OCI-LY1 (cell line): ENCODE data around the gene PTCHD1.

Experiments
- H2AFZ ChIP-seq: fragments of 200-600 bp; sonication (generic), shearing (Covaris generic); 2 replicates; pipeline ENCODE4 v1.6.0; 2014; ENCODE audit warnings: antibody characterized with exemption, mild to moderate bottlenecking, low read length
- H3F3A ChIP-seq: fragments of 200-600 bp; sonication (generic), shearing (Covaris generic); 2 replicates; pipeline ENCODE4 v1.6.0; 2014; ENCODE audit warnings: mild to moderate bottlenecking, antibody characterized with exemption, low read length, moderate library complexity; ENCODE audit not compliant: insufficient read depth
- H3K27ac ChIP-seq: fragments of 200-600 bp; sonication (generic); 2 replicates; pipeline ENCODE4 v1.5.1; 2014; ENCODE audit warnings: low read length, mixed run types, mild to moderate bottlenecking, low read depth; ENCODE audit not compliant: poor library complexity, severe bottlenecking
- H3K27me3 ChIP-seq: fragments of 200-600 bp; sonication (generic); 2 replicates; pipeline ENCODE4 v1.6.0; 2014; ENCODE audit warnings: antibody characterized with exemption, mild to moderate bottlenecking, low read length, moderate library complexity; ENCODE audit not compliant: insufficient read depth
- H3K36me3 ChIP-seq: fragments of 200-600 bp; sonication (generic); 2 replicates; pipeline ENCODE4 v1.6.1; 2014; ENCODE audit warnings: mild to moderate bottlenecking, antibody characterized with exemption, low read length, moderate library complexity, mixed read lengths; ENCODE audit not compliant: insufficient read depth
- H3K4me1 ChIP-seq: fragments of 200-600 bp; sonication (generic); 2 replicates; pipeline ENCODE4 v1.5.1; 2014; ENCODE audit warnings: mild to moderate bottlenecking, low read length, moderate library complexity; ENCODE audit not compliant: insufficient read depth, severe bottlenecking
- H3K4me2 ChIP-seq: fragments of 200-600 bp; sonication (generic), shearing (Covaris generic); 2 replicates; pipeline ENCODE4 v1.6.1; 2014; ENCODE audit warnings: low read length
- H3K4me3 ChIP-seq: fragments of 200-600 bp; sonication (generic); 2 replicates; pipeline ENCODE4 v1.5.1; 2014; ENCODE audit warnings: low read length, low read depth, mild to moderate bottlenecking, mixed read lengths; ENCODE audit not compliant: poor library complexity, severe bottlenecking
- H3K79me2 ChIP-seq: fragments of 200-600 bp; shearing (Covaris generic); 2 replicates; pipeline ENCODE4 v1.6.1; 2016; ENCODE audit warnings: mixed run types, low read length, mixed read lengths; ENCODE audit not compliant: insufficient read depth
- H3K9ac ChIP-seq: fragments of 200-600 bp; sonication (generic), shearing (Covaris generic); 2 replicates; pipeline ENCODE4 v1.6.1; 2014; ENCODE audit warnings: mild to moderate bottlenecking, low read length, mixed read lengths
- H3K9me2 ChIP-seq: fragments of 200-600 bp; sonication (generic), shearing (Covaris generic); 2 replicates; pipeline ENCODE4 v1.6.1; 2014; ENCODE audit warnings: low read depth, mild to moderate bottlenecking, low read length, mixed read lengths
- H3K9me3 ChIP-seq: fragments of 200-600 bp; shearing (Covaris generic); 2 replicates; pipeline ENCODE4 v1.6.1; 2014; ENCODE audit warnings: low read length, mixed read lengths
- H4K20me1 ChIP-seq: fragments of 200-600 bp; sonication (generic), shearing (Covaris generic); 2 replicates; pipeline ENCODE4 v1.6.0; 2016; ENCODE audit warnings: mild to moderate bottlenecking, low read length; ENCODE audit not compliant: insufficient read depth
- CTCF ChIP-seq: fragments of 200-600 bp; sonication (generic), shearing (Covaris generic); IDR thresholded peaks from 2 replicates; pipeline ENCODE4 v1.5.1; 2017; ENCODE audit warnings: mild to moderate bottlenecking, antibody characterized with exemption, low read length, moderate library complexity, mixed read lengths
- EZH2 ChIP-seq: fragments of 200-600 bp; sonication (generic), shearing (Covaris generic); IDR thresholded peaks from 2 replicates; pipeline ENCODE4 v1.8.0; 2017; ENCODE audit warnings: borderline replicate concordance, mixed run types, mild to moderate bottlenecking, antibody characterized with exemption, low read length, moderate library complexity, mixed read lengths

The PTCHD1 gene

GRCh38 chrX:23338334-23338733 lies 3.7 kb downstream of the PTCHD1 start:
- Histone ChIP-seq H3K36me3 (no peaks in the 10 kb centered on the region), H3K4me3 (no peak overlapping the region), H3K4me2 (no peak overlapping the region)

DNA sequence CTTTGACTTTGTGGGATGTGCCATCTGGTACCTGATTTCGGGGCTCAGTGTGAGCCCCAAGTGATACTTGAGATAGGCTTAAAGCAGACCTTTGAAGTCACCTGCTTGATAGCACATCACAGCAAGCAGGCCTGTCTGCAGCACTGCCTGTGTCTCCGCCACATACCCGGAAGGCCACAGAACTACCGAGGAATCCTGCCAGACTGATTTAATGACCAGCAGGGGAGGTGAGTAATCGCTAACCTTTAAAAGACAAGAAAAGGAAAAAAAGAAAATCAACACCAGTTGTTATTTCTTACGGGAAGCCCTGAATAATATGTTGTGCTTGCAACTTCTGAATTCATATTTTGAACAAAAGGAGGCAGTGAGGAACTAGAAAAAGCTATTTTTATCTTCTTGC lies 6.8 kb downstream of the PTCHD1 start:
- H2AFZ ChIP-seq: no peak overlapping the region
- H3K4me3 ChIP-seq: no peak overlapping the region
- no peaks in the 10 kb centered on the region for H3K36me3 ChIP-seq
- no peak for TF ChIP-seq EZH2
- no peak for TF ChIP-seq CTCF
- H3K4me1 ChIP-seq: no peaks in the 10 kb centered on the region
- H3K4me2 ChIP-seq: no peak overlapping the region
- H3K9me2 ChIP-seq: no peaks in the 10 kb centered on the region
- no peak overlapping the region for H3K27ac ChIP-seq
- no peaks in the 10 kb centered on the region for H4K20me1 ChIP-seq
- no peak overlapping the region for H3K9ac ChIP-seq
- H3F3A ChIP-seq: no peaks in the 10 kb centered on the region
- H3K9me3 ChIP-seq: no peaks in the 10 kb centered on the region
- no peaks in the 10 kb centered on the region for H3K79me2 ChIP-seq
- no peaks in the 10 kb centered on the region for H3K27me3 ChIP-seq

More at GRCh38 chrX:23338334-23338733, 3.7 kb downstream of the PTCHD1 start:
- no peak overlapping the region for H3K27ac ChIP-seq
- H3F3A ChIP-seq: no peaks in the 10 kb centered on the region
- no peaks in the 10 kb centered on the region for H3K27me3 ChIP-seq
- no peaks in the 10 kb centered on the region for H3K9me2 ChIP-seq
- H2AFZ ChIP-seq: no peak overlapping the region
- no peaks in the 10 kb centered on the region for H3K9me3 ChIP-seq
- H3K79me2 ChIP-seq: no peaks in the 10 kb centered on the region
- H3K9ac ChIP-seq: no peak overlapping the region
- no peaks in the 10 kb centered on the region for H3K4me1 ChIP-seq
- TF ChIP-seq CTCF (no peak), EZH2 (no peak)
- H4K20me1 ChIP-seq: no peaks in the 10 kb centered on the region

GRCh38 chrX:23344238-23344903 lies 9.7 kb downstream of the PTCHD1 start:
- Histone ChIP-seq H3F3A (no peaks in the 10 kb centered on the region), H4K20me1 (no peaks in the 10 kb centered on the region), H3K4me2 (no peak overlapping the region), H3K79me2 (no peaks in the 10 kb centered on the region), H3K9me3 (no peaks in the 10 kb centered on the region), H3K27me3 (no peaks in the 10 kb centered on the region), H3K9me2 (no peaks in the 10 kb centered on the region), H3K9ac (no peak overlapping the region), H3K27ac (no peak overlapping the region), H3K4me3 (no peak overlapping the region), H3K36me3 (no peaks in the 10 kb centered on the region), H2AFZ (no peak overlapping the region), H3K4me1 (no peaks in the 10 kb centered on the region)
- no peak for TF ChIP-seq EZH2
- no peak for TF ChIP-seq CTCF
